Ecto neural progenitor cell (in vitro differentiated cells): Measurements from ENCODE around the gene ALDH4A1.

Experiments
- DNase-seq: peaks from one replicate; pipeline ENCODE4 v3.0.0-alpha.2; 2018; ENCODE audit warnings: low spot score

The ALDH4A1 gene, protein sequence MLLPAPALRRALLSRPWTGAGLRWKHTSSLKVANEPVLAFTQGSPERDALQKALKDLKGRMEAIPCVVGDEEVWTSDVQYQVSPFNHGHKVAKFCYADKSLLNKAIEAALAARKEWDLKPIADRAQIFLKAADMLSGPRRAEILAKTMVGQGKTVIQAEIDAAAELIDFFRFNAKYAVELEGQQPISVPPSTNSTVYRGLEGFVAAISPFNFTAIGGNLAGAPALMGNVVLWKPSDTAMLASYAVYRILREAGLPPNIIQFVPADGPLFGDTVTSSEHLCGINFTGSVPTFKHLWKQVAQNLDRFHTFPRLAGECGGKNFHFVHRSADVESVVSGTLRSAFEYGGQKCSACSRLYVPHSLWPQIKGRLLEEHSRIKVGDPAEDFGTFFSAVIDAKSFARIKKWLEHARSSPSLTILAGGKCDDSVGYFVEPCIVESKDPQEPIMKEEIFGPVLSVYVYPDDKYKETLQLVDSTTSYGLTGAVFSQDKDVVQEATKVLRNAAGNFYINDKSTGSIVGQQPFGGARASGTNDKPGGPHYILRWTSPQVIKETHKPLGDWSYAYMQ

DNA sequence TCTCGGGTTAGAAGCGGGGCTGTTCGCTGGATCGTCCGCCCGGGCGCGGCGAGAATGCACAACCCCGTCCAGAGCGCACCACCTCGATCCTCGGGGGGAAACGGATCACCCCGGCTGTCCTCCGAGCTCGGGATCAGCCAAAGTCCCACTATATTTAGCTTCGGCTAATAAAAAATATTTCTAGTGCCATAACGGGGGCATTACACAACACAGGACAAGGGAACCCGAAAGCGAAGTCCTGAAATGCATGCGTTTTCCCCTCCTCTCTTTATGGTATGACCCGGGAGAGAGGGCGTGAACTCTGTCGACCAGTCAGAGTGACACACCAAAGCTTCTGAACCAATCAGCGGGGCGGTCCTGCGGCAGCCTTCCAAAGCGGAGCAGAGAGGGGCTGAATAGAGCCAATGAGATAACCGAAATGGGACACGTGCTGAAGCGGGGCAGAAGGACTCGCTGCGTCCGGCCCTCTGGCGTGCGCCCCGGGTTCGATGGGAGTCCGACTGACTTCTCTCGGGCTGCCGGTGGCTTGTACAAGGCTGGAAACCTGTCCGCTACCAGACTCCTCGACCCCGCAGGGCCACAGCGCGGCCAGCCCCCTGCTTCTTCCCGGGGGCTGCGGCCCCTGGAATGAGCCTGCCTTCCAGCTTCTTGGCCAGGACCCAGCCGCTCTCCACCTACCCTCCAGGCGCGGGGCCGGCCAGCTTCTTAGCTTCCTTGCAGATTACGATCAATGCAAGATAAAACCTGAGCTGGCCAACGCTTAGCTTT is at the start of gene ALDH4A1:
ALDH4A1 (minus strand) TSS at position 33 of the 768 bp plus-strand sequence; CDS start at position 1, 32 bp downstream.
- DNase-seq, result peak; percentile 97

DNA sequence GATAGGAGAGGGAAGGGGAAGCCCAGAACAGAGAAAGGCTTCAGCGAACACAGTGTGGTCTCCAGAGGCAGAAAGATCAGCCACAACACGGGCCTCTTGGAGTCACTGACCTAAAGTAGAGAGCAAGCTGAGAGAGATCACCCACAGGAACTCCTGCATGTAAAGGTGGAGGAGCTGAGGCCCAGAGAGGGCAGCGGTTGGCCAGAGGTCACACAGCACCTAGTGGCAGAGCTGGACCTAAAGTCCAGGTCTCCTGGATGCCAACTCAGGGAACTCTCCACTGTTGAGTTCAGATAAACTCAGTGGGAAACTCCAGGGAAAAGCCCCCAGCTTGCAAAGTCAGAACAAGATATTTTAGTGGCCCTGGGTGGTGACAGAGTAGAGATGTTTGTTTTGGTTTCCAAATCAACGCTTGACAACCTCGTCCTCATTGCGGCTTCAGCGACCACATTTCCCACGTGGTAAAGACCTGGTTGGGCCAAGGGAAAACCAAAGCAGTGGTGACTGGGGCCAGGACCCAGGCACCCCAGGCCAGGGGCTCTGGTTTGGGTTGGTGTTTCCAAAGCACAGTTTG is 49.5 kb upstream of the ALDH4A1 start:
- DNase-seq, result no peak

DNA sequence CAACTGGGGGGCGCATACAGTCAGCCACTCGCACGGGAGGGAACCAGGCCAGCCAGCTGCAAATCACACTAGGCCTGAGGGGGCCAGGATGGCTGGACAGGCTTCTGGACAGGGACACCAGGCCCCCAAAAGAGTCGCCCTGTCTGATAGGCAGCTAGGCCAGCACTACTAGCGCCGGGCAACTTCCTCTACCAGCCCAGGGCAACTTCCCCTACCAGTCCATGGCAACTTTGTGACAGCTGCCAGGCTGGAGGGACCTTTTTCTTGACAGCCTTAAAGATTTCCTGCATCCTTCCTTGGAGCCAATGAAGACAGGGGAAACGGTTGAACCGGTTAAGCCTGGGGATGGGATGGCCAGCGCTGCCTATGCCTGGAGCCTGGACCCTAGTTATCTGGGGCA is 49.1 kb upstream of the ALDH4A1 start:
- no peak for DNase-seq

DNA sequence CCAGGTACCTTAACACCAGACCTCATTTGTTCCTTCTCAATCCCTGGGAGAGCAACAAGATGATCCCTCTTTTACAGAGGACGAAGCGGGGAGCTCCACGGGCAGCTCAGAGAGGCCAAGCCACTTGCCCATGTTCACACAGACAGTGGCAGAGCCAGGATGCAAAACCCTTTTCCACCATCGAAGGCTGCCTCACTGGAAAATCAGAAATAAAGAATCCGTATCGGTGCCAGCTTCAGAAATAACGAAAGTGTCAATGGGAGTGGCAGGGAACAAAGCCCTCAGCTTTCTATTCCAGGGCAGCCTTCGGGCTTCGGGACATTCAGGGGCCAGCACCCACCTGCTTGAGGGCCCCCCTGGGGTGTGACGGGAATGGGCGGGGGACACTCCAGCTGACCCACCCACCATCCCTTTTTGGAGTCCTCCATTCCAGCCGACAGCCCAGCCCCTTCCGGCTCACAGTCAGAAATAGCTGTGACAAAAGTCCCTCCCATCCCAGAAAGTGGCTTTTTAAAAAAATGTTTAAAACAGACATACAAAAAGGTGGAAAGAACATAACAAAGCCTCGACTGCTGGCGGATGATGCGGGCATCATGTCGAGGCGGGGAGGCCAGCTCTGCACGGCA is 48.2 kb upstream of the ALDH4A1 start:
- DNase-seq, result no peak

DNA sequence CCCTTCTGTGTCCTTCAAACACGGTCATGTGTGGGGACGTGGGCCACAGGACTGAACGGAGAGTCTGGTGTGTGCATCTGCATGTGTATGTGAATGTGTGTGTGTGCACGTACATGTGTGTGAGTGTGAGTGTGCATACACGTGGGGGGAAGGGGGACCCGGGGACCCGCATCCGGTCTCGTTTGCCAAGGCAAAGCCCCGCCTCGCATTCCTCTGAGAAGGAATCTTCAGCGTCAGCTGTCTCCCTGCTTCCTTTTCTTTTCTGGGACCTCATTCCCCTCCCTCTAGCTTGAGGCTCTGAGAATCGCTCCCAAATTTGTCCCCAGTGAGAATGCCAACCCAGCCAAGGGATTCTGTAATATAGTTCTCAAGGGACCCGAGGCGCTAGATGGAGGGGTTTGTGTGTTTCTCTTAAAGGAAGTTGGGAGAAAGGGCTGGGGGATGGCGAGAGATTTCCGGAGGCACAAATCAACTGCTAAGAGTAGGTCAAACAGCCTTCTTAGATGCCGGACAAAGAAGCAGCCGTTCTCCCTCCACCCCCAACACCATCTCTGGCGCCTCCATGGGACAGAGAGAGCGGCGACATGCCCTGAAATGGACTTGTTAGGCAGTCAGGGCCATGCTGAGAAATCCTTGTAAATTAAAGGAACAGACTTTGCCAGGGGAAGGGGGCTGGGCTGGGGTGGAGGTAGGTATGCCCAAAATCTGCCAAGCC is 47.5 kb upstream of the ALDH4A1 start:
- DNase-seq, result peak; percentile 69

DNA sequence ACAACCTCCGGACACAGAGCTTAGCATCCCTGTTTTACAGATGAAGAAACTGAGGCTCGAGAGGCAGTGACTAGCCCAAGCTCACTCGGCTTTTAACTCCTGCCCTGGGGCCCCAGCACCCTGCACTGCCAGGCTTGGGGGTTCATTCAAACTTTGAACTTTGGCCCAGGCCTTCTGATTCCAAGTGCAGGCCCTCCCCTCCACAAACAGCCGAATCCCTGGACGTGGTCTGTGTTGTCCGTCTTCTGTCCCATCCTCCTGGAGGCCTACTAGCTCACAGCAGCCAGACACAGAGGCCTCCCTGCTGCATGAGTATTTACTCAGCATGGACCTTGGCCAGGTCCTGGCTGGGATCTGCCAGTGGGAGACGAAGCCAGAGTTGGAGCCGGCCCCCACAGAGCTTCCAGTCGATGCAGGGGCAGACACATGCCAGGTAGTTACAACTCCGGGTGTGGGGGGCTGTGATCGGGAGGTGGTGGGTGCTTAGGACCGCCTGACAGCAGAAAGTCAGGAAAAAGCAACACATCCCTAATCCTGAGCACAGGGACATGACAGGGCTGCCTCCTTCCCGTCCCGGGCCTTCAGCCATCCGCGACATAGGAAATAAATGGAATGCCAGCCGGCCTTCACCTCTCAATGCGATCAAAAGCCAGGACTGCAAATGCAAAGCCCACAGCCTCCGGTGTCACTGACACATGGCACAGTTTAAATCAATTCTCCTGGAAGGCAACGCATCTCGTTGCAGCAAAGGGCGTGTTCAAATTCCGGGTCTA is 46.7 kb upstream of the ALDH4A1 start:
- no peak for DNase-seq

DNA sequence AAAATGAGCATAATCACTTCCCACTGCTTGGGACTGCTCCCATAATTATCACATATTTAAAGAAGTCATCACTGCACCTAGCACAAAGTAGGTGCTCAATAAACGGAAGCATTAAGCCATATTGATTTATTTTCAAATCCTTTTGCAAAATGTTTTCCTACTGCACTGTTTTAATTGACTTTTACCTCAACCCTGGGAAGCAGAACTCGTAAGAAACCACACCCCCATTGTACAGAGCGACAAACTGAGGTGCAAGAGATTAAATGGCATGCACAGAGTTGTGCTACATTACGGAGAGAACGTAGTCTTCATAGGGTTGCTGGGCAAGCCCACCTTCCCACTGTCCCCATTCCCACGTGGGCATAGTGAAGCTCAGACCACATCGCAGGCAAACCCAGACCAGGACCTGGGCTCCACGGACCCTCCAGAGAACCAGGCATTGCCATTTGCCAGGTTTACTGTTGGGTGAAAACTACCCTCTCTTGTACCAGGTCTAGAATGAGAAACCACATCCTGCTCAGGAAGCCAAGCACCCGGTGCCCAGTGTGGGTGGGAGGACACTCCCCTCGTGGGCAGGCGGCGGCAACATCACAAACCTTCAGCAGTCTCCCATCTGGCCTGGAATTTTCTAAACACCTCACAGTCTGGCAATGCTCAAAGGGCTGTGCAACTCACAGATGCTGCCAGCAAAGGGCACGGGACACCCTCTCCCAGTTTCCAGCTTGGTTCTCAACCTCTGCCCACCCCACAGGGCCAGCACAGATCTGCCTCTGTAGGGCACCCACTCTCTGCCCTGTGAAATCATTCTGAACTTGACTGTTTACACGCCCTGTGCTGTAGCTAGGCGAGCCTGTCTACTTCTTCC is 45.9 kb upstream of the ALDH4A1 start:
- DNase-seq, result no peak

DNA sequence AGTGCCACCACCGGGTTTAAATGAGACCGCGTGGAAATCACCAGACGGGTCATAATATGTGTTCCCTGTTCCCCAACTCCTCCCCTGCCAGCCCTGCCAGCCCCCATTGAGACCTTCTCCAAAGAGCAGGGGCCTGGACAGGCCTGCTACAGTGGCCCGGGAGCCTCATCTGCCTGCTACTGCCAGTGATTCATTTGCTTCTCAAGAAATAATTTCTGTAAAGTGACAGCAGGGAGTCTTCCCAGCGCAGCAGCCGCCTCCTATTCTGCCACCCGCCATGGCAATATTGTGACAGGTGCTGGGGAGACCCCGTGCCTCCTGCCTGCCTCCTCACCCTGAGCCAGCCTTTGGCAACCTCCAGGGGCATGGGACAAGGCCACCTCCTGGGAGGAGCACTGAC is 45.2 kb upstream of the ALDH4A1 start:
- no peak for DNase-seq

DNA sequence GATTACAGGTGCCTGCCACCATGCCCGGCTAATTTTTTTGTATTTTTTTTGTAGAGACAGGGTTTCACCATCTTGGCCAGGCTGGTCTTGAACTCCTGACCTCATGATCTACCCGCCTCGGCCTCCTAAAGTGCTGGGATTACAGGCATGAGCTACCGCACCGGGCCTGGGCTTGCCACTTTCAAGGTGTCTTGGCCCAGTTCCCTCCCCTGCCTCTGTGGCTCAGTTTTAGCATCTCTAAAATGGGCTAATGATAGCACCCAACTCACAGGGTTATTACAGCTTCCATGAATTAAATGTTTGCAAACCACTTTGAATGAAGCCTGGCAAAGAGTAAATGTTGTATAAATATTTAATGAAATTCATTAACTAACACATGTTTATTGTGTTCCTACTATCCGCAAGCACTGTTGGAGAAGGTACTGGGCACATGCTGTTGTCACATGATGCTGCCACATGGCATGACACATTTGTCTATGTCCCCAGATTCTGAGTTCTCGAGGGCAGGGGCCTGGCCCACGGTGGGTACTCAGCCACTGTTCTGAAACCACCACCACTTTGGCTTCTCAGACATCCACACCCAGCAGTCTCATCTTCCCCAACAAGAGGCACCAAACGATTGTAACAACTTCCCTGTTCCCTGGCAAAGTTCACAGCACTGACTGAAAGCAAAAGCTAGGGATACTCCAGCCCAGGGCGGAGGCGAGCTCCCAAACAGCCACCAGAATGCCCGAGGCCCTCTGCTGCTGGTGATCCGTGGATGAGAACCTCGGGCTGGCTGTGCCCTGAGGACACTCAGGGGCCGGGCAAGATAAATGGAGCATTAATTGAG is 44.4 kb upstream of the ALDH4A1 start:
- no peak for DNase-seq

DNA sequence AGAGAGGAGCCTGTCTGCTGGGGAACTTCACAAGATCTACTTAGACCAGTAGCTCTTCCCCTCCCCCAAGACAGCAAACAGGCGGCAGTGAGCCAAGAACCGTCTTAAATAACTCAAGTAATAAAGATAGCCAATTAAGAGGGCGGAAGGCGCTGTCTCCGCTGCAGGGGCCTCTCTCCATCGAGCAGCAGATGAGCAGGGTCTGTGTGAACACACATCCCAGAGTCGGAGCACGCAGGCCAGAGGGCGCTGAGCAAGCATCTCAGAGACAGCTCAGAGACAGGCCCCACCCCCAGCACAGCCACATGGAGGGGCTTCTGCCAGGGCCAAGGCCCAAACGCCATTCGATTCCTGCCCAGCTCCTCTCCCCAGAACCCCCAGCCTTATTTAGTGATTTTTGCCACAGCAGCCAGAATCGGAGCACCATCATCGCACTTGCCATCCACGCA is 43.1 kb upstream of the ALDH4A1 start:
- peak; percentile 62 for DNase-seq

DNA sequence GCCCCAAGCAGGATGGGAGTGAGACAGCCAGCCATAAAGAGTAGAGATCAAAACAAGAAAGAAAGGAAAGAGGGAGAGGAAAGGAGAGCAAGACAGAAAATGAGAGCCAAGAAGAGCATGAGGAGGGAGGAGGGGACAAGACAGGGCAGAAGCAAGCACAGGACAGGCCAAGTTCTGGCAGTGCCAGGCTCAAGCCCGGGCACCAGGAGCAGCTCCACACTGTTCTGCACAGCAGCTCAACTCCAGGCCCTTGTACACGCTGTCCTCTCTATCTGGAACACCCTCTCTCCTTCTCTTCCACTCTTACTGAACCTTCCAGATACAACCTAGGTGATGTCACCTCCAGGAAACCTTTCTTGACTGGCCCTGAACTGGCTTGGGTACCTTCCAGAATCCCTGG is 42.5 kb upstream of the ALDH4A1 start:
- no peak for DNase-seq

DNA sequence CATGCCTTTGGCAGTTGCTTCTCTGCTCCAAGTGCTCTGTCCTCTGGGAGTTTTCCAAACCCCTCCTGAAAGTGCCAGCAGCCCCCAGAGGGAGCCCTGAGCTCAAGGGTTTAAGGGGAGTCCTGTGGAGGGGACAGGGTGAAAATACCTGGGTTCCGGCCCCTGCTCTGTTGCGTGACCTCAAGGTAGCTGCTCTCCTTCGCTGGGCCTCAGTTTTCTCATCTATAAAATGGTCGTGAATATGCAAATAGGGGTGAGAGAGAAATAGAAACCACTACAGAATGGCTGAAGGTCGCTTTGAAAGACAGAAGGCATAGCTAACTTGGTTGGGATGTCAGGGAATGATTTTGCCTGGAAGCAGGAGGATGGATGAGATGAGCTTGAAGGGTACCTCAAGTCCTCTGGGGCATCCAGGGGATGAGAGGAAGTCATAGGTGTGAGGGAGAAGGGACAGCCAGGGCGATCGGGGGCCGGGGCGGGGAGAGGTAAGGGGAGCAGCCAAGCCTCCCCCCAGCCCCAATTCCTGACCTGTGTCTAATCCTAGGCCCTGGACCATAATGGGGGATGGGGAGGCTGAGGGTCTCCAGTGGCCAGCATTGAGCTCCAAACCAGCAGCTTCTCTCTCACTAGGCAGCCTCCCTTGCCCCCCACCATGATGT is 41.7 kb upstream of the ALDH4A1 start:
- DNase-seq, result no peak

DNA sequence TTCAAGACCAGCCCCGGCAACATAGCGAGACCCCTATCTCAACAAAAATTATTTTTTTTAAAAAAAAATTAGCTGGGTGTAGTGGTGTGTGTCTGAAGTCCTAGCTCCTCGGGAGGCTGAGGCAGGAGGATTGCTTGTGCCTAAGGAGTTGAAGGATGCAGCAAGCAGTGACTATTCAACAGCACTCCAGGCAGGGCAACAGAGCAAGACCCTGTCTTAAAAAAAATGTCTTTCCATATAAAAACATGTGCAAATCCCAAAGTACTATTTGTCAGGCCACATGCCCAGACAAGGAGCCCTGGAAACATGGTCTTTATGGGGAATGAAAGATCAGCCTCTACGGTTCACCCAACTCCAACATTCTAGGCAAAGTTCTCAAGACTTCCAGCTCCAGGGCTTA is 40.8 kb upstream of the ALDH4A1 start:
- DNase-seq, result no peak

DNA sequence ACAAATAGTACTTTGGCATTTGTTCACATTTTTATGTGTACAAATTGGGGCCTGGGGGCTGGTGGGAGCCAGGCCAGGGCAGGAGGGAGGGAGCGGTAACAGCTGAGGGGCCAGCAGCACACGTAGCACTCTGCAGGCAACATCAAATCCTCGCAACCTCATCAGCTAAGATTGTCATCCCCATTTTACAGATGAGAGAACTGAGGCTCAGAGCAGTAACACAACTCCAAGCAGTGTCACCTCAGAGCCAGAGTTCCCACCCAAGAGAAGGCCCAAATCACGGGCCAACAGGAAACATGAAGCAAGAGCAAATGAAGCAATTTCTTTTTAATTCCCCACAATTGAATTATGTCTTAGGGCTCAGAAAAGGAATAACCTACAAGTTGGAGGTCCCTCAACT is 40.0 kb upstream of the ALDH4A1 start:
- no peak for DNase-seq

DNA sequence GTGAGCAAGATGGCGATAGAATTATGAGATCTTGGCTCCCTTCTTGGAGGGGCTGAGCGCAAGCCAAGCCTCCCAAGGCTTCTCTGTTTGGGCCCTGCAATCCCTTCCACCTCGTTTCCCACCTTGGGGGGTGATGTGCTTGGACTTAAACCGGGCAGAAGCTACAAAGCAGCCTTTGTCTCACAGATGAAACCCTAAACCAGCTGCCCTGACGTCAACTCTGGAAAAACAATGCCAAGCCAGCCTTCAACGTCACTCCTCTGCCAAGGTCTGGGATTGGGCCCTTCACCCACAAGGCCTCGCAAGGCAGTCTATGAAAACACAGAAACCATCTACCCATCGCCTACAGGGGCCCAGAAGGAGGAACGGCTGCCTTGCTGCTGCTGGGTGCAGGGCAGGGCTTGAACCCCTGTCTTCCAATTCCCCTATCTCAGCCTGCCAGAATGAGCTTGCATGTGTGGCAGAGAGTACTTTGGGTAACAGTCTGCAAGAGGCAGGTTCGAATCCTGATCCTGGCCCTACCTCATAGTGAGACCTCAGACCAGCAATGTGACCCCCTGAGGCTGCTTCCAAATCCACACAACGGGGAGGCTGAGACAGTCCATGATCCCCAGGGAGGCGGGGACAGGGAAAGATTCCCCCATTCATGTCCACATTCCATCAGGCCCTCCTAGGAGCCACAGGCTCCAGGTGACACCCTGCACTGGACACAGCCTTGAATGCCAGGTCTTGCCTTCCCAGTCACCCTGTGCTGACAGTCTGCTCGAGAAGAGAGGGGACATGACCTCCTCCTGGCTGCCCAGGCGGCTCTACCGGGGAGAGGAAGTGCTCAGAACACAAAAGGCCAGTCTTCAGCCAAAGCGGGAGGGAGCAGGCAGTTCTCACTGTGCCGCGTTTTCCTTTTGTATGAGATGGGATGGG is 39.1 kb upstream of the ALDH4A1 start:
- no peak for DNase-seq

DNA sequence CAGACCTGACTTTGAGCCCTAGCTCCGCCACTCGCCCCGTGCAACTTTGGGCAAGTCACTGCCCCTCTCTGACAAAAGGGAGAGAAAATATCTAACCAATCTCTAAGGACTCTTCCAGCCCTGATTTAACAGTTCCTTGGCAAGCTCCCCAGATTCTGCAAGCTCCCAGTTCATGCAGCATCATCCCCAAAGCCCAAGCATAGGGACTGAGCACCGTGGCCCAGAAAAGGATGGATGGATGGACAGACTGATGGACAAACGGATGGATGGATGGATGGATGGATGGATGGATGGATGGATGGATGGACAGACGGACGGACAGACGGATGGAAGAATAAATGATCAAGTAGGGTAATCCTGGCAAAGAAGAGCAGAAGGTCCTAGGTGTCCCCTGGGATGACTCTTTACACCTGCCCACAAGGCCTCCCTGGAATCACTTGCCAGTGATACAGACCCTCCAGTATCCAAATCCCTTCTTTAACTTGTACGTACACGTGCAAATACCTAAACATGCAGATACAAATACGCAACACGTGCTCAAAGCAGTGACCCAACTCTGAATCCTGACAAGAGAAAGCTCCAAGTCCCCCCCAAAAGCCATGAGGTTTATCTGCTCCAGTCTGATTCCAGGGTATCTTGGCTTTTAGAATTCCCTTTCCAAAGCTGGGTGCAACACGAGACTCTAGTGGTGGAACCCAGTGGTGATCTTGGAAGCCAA is 38.1 kb upstream of the ALDH4A1 start:
- no peak for DNase-seq
